ENCODE measurements around the gene SHANK3.

SHANK3 gene

DNA sequence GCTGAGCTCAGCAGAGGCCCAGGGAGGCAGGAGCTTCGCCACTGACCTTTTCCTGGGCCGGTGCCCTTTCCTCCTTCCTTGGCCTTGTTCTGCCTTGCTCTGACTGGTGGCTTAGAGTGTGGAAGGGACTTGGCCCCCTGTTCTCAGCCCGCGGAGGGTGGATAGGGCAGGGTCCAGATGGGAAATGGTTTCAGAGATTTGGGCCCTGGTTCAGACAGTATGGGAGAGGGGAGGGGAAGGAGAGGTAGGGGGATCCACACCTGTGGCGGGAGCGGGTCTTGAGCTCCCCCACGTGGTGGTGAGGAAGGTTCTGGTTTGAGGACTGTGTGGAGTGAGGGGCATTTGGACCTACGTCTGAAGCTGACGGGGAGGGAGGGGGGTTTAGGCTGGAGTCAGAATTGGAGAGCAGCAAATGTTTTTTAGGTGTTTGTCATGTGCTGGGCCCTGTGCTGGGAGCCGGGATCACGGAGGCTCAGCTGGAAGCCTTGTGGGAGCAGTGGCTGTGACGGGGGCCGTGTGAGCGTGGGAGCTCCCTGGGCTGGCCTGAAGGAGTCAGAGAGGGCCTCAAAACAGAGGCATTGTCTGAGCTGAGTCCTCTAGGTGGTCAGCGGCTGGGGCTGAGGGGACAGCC lies 27.2 kb downstream of the SHANK3 start:
- Histone ChIP-seq H3K27ac (ENCODE audit: low read depth, low read length) (no peak overlapping the region), H3K36me3 (ENCODE audit: control insufficient read depth, insufficient read depth, low read length) (peaks cover 2% of the 10 kb centered on the region)

DNA sequence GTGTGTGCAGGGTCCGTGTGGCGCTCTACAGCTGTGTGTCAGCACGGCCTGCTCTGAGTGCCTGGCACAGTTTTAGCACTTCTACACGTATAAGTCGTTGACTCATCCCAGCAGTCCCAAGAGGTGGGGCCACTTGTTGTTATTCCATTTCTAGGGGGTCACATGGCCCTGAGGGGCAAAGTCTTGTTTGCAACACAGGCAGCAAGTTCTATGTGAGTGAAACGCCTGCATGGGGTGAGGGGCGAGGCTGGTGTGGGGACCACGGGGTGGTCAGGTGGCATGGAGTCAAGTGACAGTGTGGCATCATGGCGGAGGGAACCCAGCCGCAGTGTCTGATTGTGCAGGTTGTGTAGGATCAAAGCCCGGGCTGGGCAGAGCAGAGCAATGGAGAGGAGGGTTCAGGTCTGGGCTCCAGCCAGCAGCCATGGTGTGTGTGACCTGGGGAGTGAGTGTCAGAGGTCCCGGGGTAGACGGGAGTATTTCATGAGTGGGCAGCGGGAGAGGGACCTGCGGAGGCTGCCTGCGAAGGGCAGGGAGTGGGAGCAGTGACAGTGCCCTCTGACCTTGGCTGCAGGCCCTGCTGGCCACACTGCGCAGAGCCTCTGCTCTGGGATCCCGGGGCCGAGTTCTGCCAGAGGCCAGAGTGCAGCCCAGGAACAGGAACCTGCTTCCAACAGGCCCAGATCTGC lies 27.9 kb downstream of the SHANK3 start:
- Histone ChIP-seq H3K27me3 (ENCODE audit: control insufficient read depth, insufficient read depth, low read length) (no peaks in the 10 kb centered on the region), H3K4me3 (ENCODE audit: low read length) (no peak overlapping the region), H3K36me3 (ENCODE audit: control insufficient read depth, insufficient read depth, low read length) (peaks cover 2% of the 10 kb centered on the region), H3K4me1 (ENCODE audit: control insufficient read depth, insufficient read depth, low read length) (peaks cover 8% of the 10 kb centered on the region), H3K9ac (ENCODE audit: low read length) (no peak overlapping the region), H3K27ac (ENCODE audit: low read depth, low read length) (no peak overlapping the region)

More for the DNA sequence above, 27.2 kb downstream of the SHANK3 start:
- peaks cover 8% of the 10 kb centered on the region for H3K4me1 ChIP-seq (ENCODE audit: control insufficient read depth, insufficient read depth, low read length)
- no peaks in the 10 kb centered on the region for H3K27me3 ChIP-seq (ENCODE audit: control insufficient read depth, insufficient read depth, low read length)
- H3K4me3 ChIP-seq (ENCODE audit: low read length), result no peak overlapping the region
- no peak overlapping the region for H3K9ac ChIP-seq (ENCODE audit: low read length)

DNA sequence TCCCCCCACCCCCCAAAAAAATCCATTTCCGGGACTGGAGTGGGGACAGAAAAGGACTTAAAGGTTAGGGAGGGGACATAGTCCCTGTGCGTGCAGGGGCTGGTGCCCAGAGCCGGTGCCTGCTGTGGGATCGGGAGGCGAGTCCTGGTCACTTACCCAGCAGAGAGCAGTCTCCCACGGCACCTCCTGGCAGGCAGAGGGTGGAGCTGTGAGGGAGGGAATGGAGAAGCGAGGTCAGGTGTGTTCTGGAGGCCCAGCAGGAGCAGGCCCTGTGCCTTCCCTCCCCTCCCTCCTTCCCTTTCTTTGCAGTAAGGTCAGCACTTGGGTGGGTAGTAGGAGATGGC lies 28.4 kb downstream of the SHANK3 start:
- peaks cover 8% of the 10 kb centered on the region for H3K4me1 ChIP-seq (ENCODE audit: control insufficient read depth, insufficient read depth, low read length)
- H3K9ac ChIP-seq (ENCODE audit: low read length), result no peak overlapping the region
- H3K36me3 ChIP-seq (ENCODE audit: control insufficient read depth, insufficient read depth, low read length), result peaks cover 2% of the 10 kb centered on the region
- H3K27ac ChIP-seq (ENCODE audit: low read depth, low read length), result no peak overlapping the region
- no peaks in the 10 kb centered on the region for H3K27me3 ChIP-seq (ENCODE audit: control insufficient read depth, insufficient read depth, low read length)
- no peak overlapping the region for H3K4me3 ChIP-seq (ENCODE audit: low read length)

DNA sequence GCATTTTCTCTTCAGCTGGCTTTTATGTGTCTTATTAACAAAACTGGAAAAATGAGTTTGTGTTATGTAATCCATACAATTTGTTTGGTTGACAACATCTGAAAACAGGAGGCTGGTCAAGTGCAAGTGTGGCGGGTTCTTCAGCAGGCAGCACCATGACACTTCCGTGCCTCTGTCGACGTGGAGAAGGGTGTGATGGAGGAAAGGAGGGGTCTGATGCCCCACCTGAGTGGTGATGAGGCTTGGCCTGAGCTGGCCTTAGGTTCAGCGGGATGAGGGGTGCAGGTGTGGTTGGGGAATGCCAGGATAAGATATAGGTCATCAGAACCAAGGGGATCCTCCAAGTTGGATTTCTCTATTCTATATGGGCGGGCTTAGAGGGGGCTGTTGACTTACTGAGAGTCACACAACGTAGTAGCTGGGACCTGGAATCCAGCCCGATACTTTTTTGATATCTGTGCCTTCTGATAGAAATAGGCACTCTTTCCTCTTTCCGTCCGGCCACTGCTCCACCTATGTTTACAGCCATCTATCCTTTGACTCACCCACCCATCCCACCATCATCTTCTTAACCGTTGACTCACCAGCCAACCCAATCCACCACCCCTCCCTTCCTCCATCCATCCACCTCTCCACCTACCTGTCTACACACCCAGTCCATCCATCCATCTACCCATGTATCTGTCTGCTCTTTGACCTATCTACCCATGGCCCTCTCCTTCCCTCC lies 29.0 kb downstream of the SHANK3 start:
- Histone ChIP-seq H3K9ac (ENCODE audit: low read length) (no peak overlapping the region), H3K36me3 (ENCODE audit: control insufficient read depth, insufficient read depth, low read length) (peaks cover 2% of the 10 kb centered on the region), H3K27me3 (ENCODE audit: control insufficient read depth, insufficient read depth, low read length) (no peaks in the 10 kb centered on the region), H3K4me1 (ENCODE audit: control insufficient read depth, insufficient read depth, low read length) (peaks cover 7% of the 10 kb centered on the region), H3K27ac (ENCODE audit: low read depth, low read length) (no peak overlapping the region), H3K4me3 (ENCODE audit: low read length) (no peak overlapping the region)

DNA sequence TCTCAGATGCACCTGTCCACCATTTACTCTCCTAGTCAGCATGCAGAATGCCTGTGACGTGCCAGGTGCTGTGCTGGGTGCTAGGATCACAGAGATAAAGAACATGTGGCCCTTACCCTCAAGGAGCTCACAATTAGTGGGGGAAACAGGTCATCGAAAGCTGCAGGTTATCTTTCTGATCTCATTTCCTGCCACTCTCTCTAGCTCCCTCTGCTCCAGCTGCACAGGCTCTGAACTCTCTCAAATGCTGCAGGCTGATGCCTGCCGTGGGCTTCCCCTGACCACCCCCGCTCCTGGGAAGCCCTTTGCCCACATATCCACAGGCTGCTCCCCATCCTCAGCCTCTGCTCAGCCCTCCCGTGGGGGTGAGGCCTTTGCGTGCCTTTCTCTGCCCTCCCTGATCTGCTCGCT lies 29.6 kb downstream of the SHANK3 start:
- Histone ChIP-seq H3K36me3 (ENCODE audit: control insufficient read depth, insufficient read depth, low read length) (peaks cover 2% of the 10 kb centered on the region), H3K9ac (ENCODE audit: low read length) (no peak overlapping the region), H3K4me1 (ENCODE audit: control insufficient read depth, insufficient read depth, low read length) (peaks cover 3% of the 10 kb centered on the region), H3K27me3 (ENCODE audit: control insufficient read depth, insufficient read depth, low read length) (no peaks in the 10 kb centered on the region), H3K4me3 (ENCODE audit: low read length) (no peak overlapping the region), H3K27ac (ENCODE audit: low read depth, low read length) (no peak overlapping the region)

DNA sequence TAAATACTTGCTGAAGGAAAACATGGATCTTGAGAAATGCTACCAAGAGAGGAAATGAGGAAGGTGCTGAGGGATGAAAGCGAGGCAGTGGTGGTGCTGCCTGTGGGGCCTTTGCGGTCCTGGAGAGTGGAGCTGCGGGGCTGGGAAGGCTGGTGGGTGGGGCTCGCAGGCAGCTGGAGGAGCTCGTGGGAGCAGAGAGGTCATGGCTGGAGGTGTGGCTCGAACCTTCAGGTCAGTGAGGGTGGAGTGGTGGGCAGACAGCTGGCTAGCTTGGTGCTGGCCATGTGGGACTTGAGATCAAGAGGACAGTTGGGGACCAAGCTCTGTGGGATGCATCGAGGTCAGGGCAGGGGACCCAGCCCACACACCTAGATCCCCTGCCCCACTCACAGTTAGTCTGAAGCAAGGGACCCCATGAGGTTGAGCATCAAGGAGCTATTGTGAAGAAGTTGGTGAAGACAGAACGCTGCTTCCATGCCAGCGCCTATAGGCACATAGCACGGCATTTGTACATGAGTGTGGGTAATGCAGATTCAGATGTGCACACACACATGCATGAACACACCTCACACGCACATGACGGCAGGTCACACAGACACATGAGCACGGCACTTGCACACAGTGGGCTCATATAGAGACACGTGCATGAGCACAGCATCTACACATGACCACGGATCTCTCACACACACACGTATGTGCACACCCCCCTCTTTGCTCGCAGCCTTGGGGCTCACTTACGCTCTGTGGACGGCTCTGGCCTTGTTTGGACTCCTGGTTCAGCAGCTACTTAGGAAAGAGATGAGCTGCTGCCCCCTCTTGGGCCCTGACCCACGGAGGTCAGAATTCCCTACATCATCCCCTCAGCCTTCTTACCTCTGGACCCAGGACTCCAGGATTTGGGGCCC lies 30.4 kb downstream of the SHANK3 start:
- peaks cover under 1% of the 10 kb centered on the region for H3K4me1 ChIP-seq (ENCODE audit: control insufficient read depth, insufficient read depth, low read length)
- H3K36me3 ChIP-seq (ENCODE audit: control insufficient read depth, insufficient read depth, low read length), result peaks cover 2% of the 10 kb centered on the region
- H3K27me3 ChIP-seq (ENCODE audit: control insufficient read depth, insufficient read depth, low read length), result no peaks in the 10 kb centered on the region
- no peak overlapping the region for H3K9ac ChIP-seq (ENCODE audit: low read length)
- no peak overlapping the region for H3K4me3 ChIP-seq (ENCODE audit: low read length)
- H3K27ac ChIP-seq (ENCODE audit: low read depth, low read length), result no peak overlapping the region

DNA sequence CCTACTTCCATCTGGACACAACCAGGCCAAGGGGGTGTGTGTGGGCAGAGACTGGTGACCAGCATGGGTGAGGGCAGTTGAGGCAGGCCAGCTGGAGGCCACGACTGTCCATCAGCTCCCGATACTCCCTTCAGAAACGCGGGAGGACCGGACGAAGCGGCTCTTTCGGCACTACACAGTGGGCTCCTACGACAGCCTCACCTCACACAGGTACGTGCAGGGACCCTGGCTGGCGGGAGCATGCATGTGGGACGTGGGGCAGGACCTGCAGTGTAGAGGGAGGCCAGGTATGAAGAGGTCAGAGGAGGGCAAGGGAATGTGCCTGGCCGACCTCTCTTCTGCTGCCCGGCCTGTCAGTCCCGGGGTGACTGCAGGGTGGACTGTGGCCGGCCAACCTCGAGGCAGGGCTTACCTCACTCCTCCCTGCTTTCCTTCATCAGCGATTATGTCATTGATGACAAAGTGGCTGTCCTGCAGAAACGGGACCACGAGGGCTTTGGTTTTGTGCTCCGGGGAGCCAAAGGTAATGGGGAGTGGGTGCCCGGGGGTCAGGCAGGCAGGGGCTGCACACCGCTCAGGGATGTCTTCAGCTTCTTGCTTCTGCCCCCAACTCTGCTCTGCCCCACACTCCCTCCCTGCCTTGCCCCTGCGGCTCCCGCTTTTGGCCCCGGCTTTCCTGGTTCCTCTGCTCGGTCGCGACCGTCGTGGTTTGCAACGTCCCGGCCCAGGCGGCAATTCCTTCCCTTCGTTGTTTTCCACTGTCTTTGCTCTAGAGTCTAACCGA lies 31.3 kb downstream of the SHANK3 start:
- Histone ChIP-seq H3K36me3 (ENCODE audit: control insufficient read depth, insufficient read depth, low read length) (peaks cover 2% of the 10 kb centered on the region), H3K9ac (ENCODE audit: low read length) (no peak overlapping the region), H3K27ac (ENCODE audit: low read depth, low read length) (no peak overlapping the region), H3K27me3 (ENCODE audit: control insufficient read depth, insufficient read depth, low read length) (no peaks in the 10 kb centered on the region), H3K4me3 (ENCODE audit: low read length) (no peak overlapping the region), H3K4me1 (ENCODE audit: control insufficient read depth, insufficient read depth, low read length) (no peaks in the 10 kb centered on the region)

DNA sequence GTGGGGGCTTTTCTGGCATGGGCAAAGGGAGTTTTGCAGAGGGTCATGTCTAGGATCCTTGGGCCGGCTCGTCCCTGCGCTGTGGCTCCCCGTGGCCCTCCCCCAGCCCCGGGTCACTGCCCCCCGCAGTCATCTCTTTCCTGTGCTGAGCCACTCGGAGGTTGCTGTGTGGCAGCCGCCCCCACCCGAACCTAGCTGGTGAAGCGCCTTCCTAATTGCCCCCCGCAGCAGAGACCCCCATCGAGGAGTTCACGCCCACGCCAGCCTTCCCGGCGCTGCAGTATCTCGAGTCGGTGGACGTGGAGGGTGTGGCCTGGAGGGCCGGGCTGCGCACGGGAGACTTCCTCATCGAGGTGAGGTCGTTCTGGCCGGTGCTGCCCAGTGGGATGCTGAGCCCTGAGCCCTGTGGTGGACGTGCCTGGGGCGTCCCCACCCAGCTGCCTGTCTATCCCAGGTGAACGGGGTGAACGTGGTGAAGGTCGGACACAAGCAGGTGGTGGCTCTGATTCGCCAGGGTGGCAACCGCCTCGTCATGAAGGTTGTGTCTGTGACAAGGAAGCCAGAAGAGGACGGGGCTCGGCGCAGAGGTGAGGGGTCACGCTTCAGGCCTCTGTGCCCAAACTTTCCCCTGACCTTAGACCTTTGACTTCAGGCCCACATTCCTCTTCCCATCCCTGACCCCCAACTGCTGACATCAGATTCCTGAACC lies 32.0 kb downstream of the SHANK3 start:
- Histone ChIP-seq H3K36me3 (ENCODE audit: control insufficient read depth, insufficient read depth, low read length) (peaks cover 2% of the 10 kb centered on the region), H3K9ac (ENCODE audit: low read length) (no peak overlapping the region), H3K4me1 (ENCODE audit: control insufficient read depth, insufficient read depth, low read length) (no peaks in the 10 kb centered on the region), H3K27ac (ENCODE audit: low read depth, low read length) (no peak overlapping the region), H3K27me3 (ENCODE audit: control insufficient read depth, insufficient read depth, low read length) (no peaks in the 10 kb centered on the region), H3K4me3 (ENCODE audit: low read length) (no peak overlapping the region)

DNA sequence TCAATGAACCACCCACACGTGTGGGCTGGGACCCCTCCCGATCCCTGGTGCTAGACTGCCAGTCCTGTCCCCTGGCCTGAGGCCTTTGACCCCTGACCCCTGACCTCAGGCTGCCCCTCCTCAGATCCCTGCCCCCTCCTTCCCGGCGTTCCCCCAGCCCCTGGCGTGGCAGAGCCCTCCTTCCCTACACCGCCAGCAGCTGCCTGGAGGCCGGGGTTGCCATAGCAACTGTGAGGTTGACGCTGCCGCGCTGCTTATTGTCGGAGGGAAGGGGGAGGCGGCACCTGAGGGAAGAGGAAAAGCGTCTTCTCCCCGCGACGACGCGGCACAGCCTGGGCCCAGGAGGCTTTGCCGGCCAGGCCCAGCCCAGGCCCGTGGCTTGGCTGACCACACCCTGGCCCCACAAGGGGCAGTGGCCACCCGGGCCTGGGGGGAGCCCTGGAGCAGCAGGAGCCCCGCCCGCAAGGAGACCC lies 32.6 kb downstream of the SHANK3 start:
- H3K36me3 ChIP-seq (ENCODE audit: control insufficient read depth, insufficient read depth, low read length), result peaks cover 2% of the 10 kb centered on the region
- no peaks in the 10 kb centered on the region for H3K27me3 ChIP-seq (ENCODE audit: control insufficient read depth, insufficient read depth, low read length)
- H3K9ac ChIP-seq (ENCODE audit: low read length), result no peak overlapping the region
- H3K4me1 ChIP-seq (ENCODE audit: control insufficient read depth, insufficient read depth, low read length), result no peaks in the 10 kb centered on the region
- no peak overlapping the region for H3K4me3 ChIP-seq (ENCODE audit: low read length)
- H3K27ac ChIP-seq (ENCODE audit: low read depth, low read length), result no peak overlapping the region

DNA sequence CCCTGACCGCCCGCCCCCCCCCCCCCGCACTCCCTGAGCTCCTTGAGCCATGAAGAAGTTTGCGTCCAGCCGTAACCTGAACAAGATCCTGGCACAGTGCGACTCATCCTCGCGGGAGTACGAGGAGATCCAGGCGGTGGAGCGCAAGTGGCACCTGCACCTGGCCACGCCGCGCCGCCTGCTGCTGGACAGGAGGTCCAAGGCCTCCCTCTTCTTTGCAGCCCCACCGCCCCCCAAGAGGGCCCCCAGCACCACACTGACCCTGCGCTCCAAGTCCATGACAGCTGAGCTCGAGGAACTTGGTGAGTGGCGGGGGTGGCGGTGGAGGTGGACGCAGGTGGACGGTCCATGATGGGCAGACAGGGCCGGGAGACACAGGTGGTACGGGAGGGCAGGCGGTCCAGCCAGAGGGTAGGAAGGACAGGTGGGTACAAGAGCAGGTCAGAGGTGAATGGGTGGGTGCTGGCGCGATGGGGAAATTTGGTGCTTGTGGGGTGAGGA lies 33.3 kb downstream of the SHANK3 start:
- Histone ChIP-seq H3K9ac (ENCODE audit: low read length) (no peak overlapping the region), H3K4me3 (ENCODE audit: low read length) (no peak overlapping the region), H3K36me3 (ENCODE audit: control insufficient read depth, insufficient read depth, low read length) (peaks cover 2% of the 10 kb centered on the region), H3K4me1 (ENCODE audit: control insufficient read depth, insufficient read depth, low read length) (no peaks in the 10 kb centered on the region), H3K27ac (ENCODE audit: low read depth, low read length) (no peak overlapping the region), H3K27me3 (ENCODE audit: control insufficient read depth, insufficient read depth, low read length) (no peaks in the 10 kb centered on the region)

DNA sequence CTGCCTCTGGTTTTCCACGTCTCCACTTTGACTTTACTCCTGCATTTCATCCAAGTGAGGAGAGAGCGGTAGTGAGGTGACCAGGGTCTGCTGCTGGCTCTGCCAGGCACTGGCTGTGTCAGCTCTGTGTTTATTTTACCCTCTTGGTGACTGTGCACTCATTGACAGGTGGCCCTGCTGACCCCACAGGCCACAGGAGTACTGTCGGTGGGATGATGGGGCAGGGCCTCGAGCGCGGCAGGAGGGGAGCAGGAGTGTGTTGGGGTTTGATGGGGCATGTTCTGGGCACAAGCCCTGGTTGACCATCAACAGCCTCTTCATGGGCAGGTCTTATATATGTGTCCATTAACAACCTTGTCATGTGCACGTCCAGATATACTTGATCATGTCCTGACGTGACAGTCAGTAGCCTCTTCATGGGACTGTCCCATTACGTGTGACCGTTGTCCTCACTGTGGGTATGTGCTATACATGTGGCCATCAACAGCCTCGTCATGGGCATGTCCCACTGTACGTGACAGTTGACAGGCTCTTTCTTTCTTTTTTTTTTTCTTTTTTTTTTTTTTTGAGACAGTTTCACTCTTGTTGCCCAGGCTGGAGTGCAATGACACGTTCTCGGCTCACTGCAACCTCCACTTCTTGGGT lies 34.0 kb downstream of the SHANK3 start:
- Histone ChIP-seq H3K36me3 (ENCODE audit: control insufficient read depth, insufficient read depth, low read length) (peaks cover 2% of the 10 kb centered on the region), H3K27ac (ENCODE audit: low read depth, low read length) (no peak overlapping the region), H3K27me3 (ENCODE audit: control insufficient read depth, insufficient read depth, low read length) (no peaks in the 10 kb centered on the region), H3K4me1 (ENCODE audit: control insufficient read depth, insufficient read depth, low read length) (no peaks in the 10 kb centered on the region), H3K9ac (ENCODE audit: low read length) (no peak overlapping the region), H3K4me3 (ENCODE audit: low read length) (no peak overlapping the region)

All from rectal smooth muscle tissue (tissue), 1 donor.